HEK293 (cell line): ENCODE results near the gene RBAK.
A peak's percentile ranks its signal among the peaks of the same experiment; 100 is the strongest.

Source experiments
- CTCF ChIA-PET: fragments of 350-600 bp; formaldehyde crosslinking; extraction: SDS; loops from one replicate; lab custom pipeline; 2021; ENCODE audit warnings: antibody characterized with exemption; lab: Yijun Ruan, JAX
- POLR2A ChIA-PET: fragments of 300-600 bp; formaldehyde crosslinking; extraction: SDS; loops from one replicate; lab custom pipeline; 2020; ENCODE audit warnings: antibody characterized with exemption, inconsistent platforms; lab: Yijun Ruan, JAX
- H3K27ac ChIP-seq: fragments of 200-500 bp; sonication (Bioruptor generic); 2 replicates; pipeline ENCODE4 v1.5.1; 2014; ENCODE audit warnings: low read depth, low read length, control low read depth, inconsistent platforms; ENCODE audit errors: extremely low read depth
- H3K36me3 ChIP-seq, 2 experiments: fragments of 200-500 bp in 1 of 2; sonication (Bioruptor generic) in 1 of 2; 1 replicate in 1 of 2; 2 replicates in 1 of 2; pipeline ENCODE4 v1.5.1; 2014 to 2017; ENCODE audit warnings: inconsistent platforms in 2 of 2, low read length in 2 of 2; ENCODE audit not compliant: control insufficient read depth in 2 of 2, insufficient read depth in 1 of 2
- H3K4me1 ChIP-seq: fragments of 200-500 bp; sonication (Bioruptor generic); 2 replicates; pipeline ENCODE4 v1.5.1; 2014; ENCODE audit warnings: mild to moderate bottlenecking, low read length, inconsistent platforms; ENCODE audit not compliant: control insufficient read depth, insufficient read depth
- H3K4me3 ChIP-seq: 2 replicates; pipeline ENCODE4 v1.5.1; 2011; ENCODE audit warnings: low read depth, mild to moderate bottlenecking, control low read depth, low read length, moderate library complexity
- H3K9me3 ChIP-seq: fragments of 200-500 bp; sonication (Bioruptor generic); 2 replicates; pipeline ENCODE4 v1.5.1; 2014; ENCODE audit warnings: low read depth, low read length, inconsistent platforms; ENCODE audit not compliant: control insufficient read depth, insufficient read depth
- MZF1 ChIP-seq: fragments of 450-650 bp; formaldehyde crosslinking; IDR thresholded peaks from 2 replicates; pipeline ENCODE4 v1.5.1; 2017; ENCODE audit warnings: missing biosample characterization, missing genetic modification characterization, borderline replicate concordance
- PRDM2 ChIP-seq: fragments of 450-650 bp; formaldehyde crosslinking; IDR thresholded peaks from 2 replicates; pipeline ENCODE4 v1.5.1; 2016; ENCODE audit warnings: missing biosample characterization, missing genetic modification characterization, borderline replicate concordance
- PRDM6 ChIP-seq: fragments of 450-650 bp; formaldehyde crosslinking; IDR thresholded peaks from 2 replicates; pipeline ENCODE4 v1.5.1; 2017; ENCODE audit warnings: missing biosample characterization, missing genetic modification characterization
- RBAK ChIP-seq: fragments of 450-650 bp; formaldehyde crosslinking; IDR thresholded peaks from 2 replicates; pipeline ENCODE4 v1.5.1; 2016; ENCODE audit warnings: missing biosample characterization, missing genetic modification characterization
- SETDB1 ChIP-seq: IDR thresholded peaks from one replicate; pipeline ENCODE4 v1.6.1; 2017; ENCODE audit warnings: mild to moderate bottlenecking, low read length, moderate library complexity, mixed read lengths; ENCODE audit not compliant: insufficient read length
- ZBTB17 ChIP-seq: fragments of 450-650 bp; formaldehyde crosslinking; IDR thresholded peaks from 2 replicates; pipeline ENCODE4 v1.5.1; 2016; ENCODE audit warnings: missing biosample characterization, missing genetic modification characterization
- ZBTB20 ChIP-seq: fragments of 450-650 bp; formaldehyde crosslinking; IDR thresholded peaks from 2 replicates; pipeline ENCODE4 v1.5.1; 2016; ENCODE audit warnings: missing biosample characterization, missing genetic modification characterization
- ZEB2 ChIP-seq: fragments of 450-650 bp; formaldehyde crosslinking; IDR thresholded peaks from 2 replicates; pipeline ENCODE4 v1.5.1; 2016; ENCODE audit warnings: missing biosample characterization, missing genetic modification characterization
- ZNF114 ChIP-seq: fragments of 450-650 bp; formaldehyde crosslinking; IDR thresholded peaks from 2 replicates; pipeline ENCODE4 v1.5.0; 2017; ENCODE audit warnings: missing biosample characterization, missing genetic modification characterization
- ZNF140 ChIP-seq: fragments of 450-650 bp; formaldehyde crosslinking; IDR thresholded peaks from 2 replicates; pipeline ENCODE4 v1.5.1; 2016; ENCODE audit warnings: missing biosample characterization, missing genetic modification characterization
- ZNF202 ChIP-seq: fragments of 450-650 bp; formaldehyde crosslinking; IDR thresholded peaks from 2 replicates; pipeline ENCODE4 v1.5.1; 2016; ENCODE audit warnings: missing biosample characterization, missing genetic modification characterization, borderline replicate concordance
- ZNF280C ChIP-seq: fragments of 450-650 bp; formaldehyde crosslinking; IDR thresholded peaks from 2 replicates; pipeline ENCODE4 v1.5.1; 2016; ENCODE audit warnings: missing biosample characterization, missing genetic modification characterization
- ZNF311 ChIP-seq: fragments of 450-650 bp; formaldehyde crosslinking; IDR thresholded peaks from 2 replicates; pipeline ENCODE4 v1.5.1; 2017; ENCODE audit warnings: missing biosample characterization, missing genetic modification characterization, borderline replicate concordance
- ZNF324 ChIP-seq: fragments of 450-650 bp; formaldehyde crosslinking; IDR thresholded peaks from 2 replicates; pipeline ENCODE4 v1.5.1; 2016; ENCODE audit warnings: missing biosample characterization, missing genetic modification characterization
- ZNF488 ChIP-seq: fragments of 450-650 bp; formaldehyde crosslinking; IDR thresholded peaks from 2 replicates; pipeline ENCODE4 v1.5.1; 2016; ENCODE audit warnings: missing biosample characterization, missing genetic modification characterization
- ZNF513 ChIP-seq: fragments of 450-650 bp; IDR thresholded peaks from 2 replicates; pipeline ENCODE4 v1.5.1; 2018; ENCODE audit warnings: missing biosample characterization, missing genetic modification characterization
- ZNF571 ChIP-seq: fragments of 450-650 bp; formaldehyde crosslinking; IDR thresholded peaks from 2 replicates; pipeline ENCODE4 v1.5.0; 2017; ENCODE audit warnings: missing biosample characterization, missing genetic modification characterization
- ZNF660 ChIP-seq: fragments of 450-650 bp; IDR thresholded peaks from 2 replicates; pipeline ENCODE4 v1.5.1; 2018; ENCODE audit warnings: missing biosample characterization, mild to moderate bottlenecking, missing genetic modification characterization
- ZNF707 ChIP-seq: fragments of 450-650 bp; formaldehyde crosslinking; IDR thresholded peaks from 2 replicates; pipeline ENCODE4 v1.5.1; 2016; ENCODE audit warnings: missing biosample characterization, missing genetic modification characterization
- ZNF747 ChIP-seq: fragments of 450-650 bp; formaldehyde crosslinking; IDR thresholded peaks from 2 replicates; pipeline ENCODE4 v1.5.1; 2016; ENCODE audit warnings: missing biosample characterization, missing genetic modification characterization
- ZNF768 ChIP-seq: fragments of 450-650 bp; formaldehyde crosslinking; IDR thresholded peaks from 2 replicates; pipeline ENCODE4 v1.5.1; 2018; ENCODE audit warnings: missing biosample characterization, mild to moderate bottlenecking, missing genetic modification characterization
- ZNF776 ChIP-seq: fragments of 450-650 bp; formaldehyde crosslinking; IDR thresholded peaks from 2 replicates; pipeline ENCODE4 v1.5.0; 2017; ENCODE audit warnings: missing biosample characterization, missing genetic modification characterization, borderline replicate concordance
- ZSCAN30 ChIP-seq: fragments of 450-650 bp; IDR thresholded peaks from 2 replicates; pipeline ENCODE4 v1.5.1; 2018; ENCODE audit warnings: missing biosample characterization, mild to moderate bottlenecking, missing genetic modification characterization, moderate library complexity

The RBAK gene

GRCh38 chr7:5063698-5064097 lies 18.0 kb downstream of the RBAK start (continued):
- TF ChIP-seq PRDM2 (tag by site-specific recombination) (no peak), ZNF571 (tag by site-specific recombination) (no peak), ZNF513 (no peak), ZSCAN30 (tag by site-specific recombination) (no peak)

- CTCF ChIA-PET = interaction anchor here (0.7 kb wide), 1 partner anchor 184 kb away, joined by 3 read pairs; no protein-coding TSS in a partner anchor
- Histone ChIP-seq H3K4me1 (no peaks in the 10 kb centered on the region), H3K4me3 (no peak overlapping the region), H3K27ac (no peak overlapping the region), H3K36me3 (peaks cover 9 to 66% of the 10 kb centered on the region in 2 experiments), H3K9me3 (no peaks in the 10 kb centered on the region)
- POLR2A ChIA-PET = no interaction called here
- TF ChIP-seq ZNF776 = no peak
- TF ChIP-seq ZNF768 (tag by site-specific recombination) = no peak
- TF ChIP-seq ZNF114 (tag by site-specific recombination) = no peak
- no peak for TF ChIP-seq ZNF707 (tag by site-specific recombination)
- no peak for TF ChIP-seq ZSCAN30 (tag by site-specific recombination)
- TF ChIP-seq ZNF202 (tag by site-specific recombination) = no peak
- no peak for TF ChIP-seq ZNF311 (tag by site-specific recombination)
- no peak for TF ChIP-seq ZNF747
- TF ChIP-seq ZNF488 (tag by site-specific recombination) = no peak
- no peak for TF ChIP-seq ZNF140 (tag by site-specific recombination)
- no peak for TF ChIP-seq ZNF280C (tag by site-specific recombination)
- no peak for TF ChIP-seq ZNF324 (tag by site-specific recombination)
- no peak for TF ChIP-seq ZBTB20
- no peak for TF ChIP-seq ZEB2
- TF ChIP-seq MZF1 (tag by site-specific recombination) = no peak
- no peak for TF ChIP-seq ZBTB17
- TF ChIP-seq RBAK (tag by site-specific recombination) = peak; percentile 56; the same call in 1 of the 2 replicates
- TF ChIP-seq SETDB1 = peak; percentile 100
- TF ChIP-seq PRDM6 (tag by site-specific recombination) = no peak
- no peak for TF ChIP-seq ZNF660 (tag by site-specific recombination)
Observed at GRCh38 chr7:5064391-5065106, 18.9 kb downstream of the RBAK start.
